Measurements from ENCODE around the gene PPP2R2D.

GRCh38 chr10:131907679-131908078, 6.9 kb downstream of the PPP2R2D start:
- no peak for TF ChIP-seq CTCF (conservative IDR thresholded peaks at IDR 0.05)
- TF ChIP-seq EZH2 (IDR thresholded peaks at IDR 0.05; ENCODE audit: low read depth) = no peak

Measured in PC-9 (cell line).